DMS 273 (cell line): ENCODE results near the gene TBC1D10B.
A peak's percentile ranks its signal among the peaks of the same experiment; 100 is the strongest.

ENCODE experiments used
- DNase-seq: peaks from one replicate; lab custom pipeline; 2025; ENCODE audit not compliant: unreplicated experiment; lab: John Stamatoyannopoulos, UW

Gene TBC1D10B

GRCh38 chr16:30375864-30376263, 5.6 kb upstream of the TBC1D10B start:
- no peak for DNase-seq

- no peak for DNase-seq
Observed at GRCh38 chr16:30374538-30374937, 4.2 kb upstream of the TBC1D10B start, which contains the start of gene MYL11. Gene MYL11 (plus strand): TSS chr16:30374802. CDS start chr16:30374858, 56 bp downstream.

- no peak for DNase-seq
Observed at GRCh38 chr16:30372725-30373124, 2.4 kb upstream of the TBC1D10B start.

- peak; percentile 34 for DNase-seq
Observed at GRCh38 chr16:30372038-30372712, 1.9 kb upstream of the TBC1D10B start.

GRCh38 chr16:30371248-30371816, 1.0 kb upstream of the TBC1D10B start:
- DNase-seq = no peak

GRCh38 chr16:30369938-30370455, 297 bp downstream of the TBC1D10B start:
- DNase-seq = no peak

- peak; percentile 63 for DNase-seq
Observed at GRCh38 chr16:30369091-30369937, 980 bp downstream of the TBC1D10B start.

GRCh38 chr16:30368792-30369090, 1.6 kb downstream of the TBC1D10B start:
- no peak for DNase-seq

- DNase-seq = no peak
Observed at GRCh38 chr16:30368122-30368791, 2.0 kb downstream of the TBC1D10B start.

GRCh38 chr16:30367349-30368009, 2.8 kb downstream of the TBC1D10B start:
- no peak for DNase-seq

GRCh38 chr16:30366511-30366910, 3.8 kb downstream of the TBC1D10B start:
- DNase-seq = no peak

- no peak for DNase-seq
Observed at GRCh38 chr16:30365200-30365599, 5.1 kb downstream of the TBC1D10B start.

- DNase-seq = no peak
Observed at GRCh38 chr16:30361180-30361579, 9.1 kb downstream of the TBC1D10B start.

GRCh38 chr16:30359871-30360170, 10.5 kb downstream of the TBC1D10B start:
- DNase-seq = no peak

- DNase-seq = no peak
Observed at GRCh38 chr16:30358990-30359870, 11.1 kb downstream of the TBC1D10B start.

- DNase-seq = no peak
Observed at GRCh38 chr16:30358577-30358936, 11.7 kb downstream of the TBC1D10B start.

- no peak for DNase-seq
Observed at GRCh38 chr16:30357715-30358576, 12.3 kb downstream of the TBC1D10B start.

- no peak for DNase-seq
Observed at GRCh38 chr16:30357085-30357714, 13.1 kb downstream of the TBC1D10B start.
